Measurements from ENCODE around the gene CA4. TPM values are rescaled to one million over a fixed set of nuclear protein-coding genes. Genes with fewer than 3 reads are reported as not detected.

CA4 gene
- total RNA-seq, 2 donors from 2014 or later, result 0.96 to 4.7 TPM

GRCh38 chr17:60155427-60155814, 5.6 kb downstream of the CA4 start:
- Histone ChIP-seq H3K4me1 (replicated peaks) (no peaks in the 10 kb centered on the region), H3K27me3 (replicated peaks; ENCODE audit: insufficient read depth) (peaks cover 2% of the 10 kb centered on the region), H3K36me3 (no peaks in the 10 kb centered on the region), H3K9me3 (no peaks in the 10 kb centered on the region), H3K27ac (peak overlapping the region in 1 of 2 donors; percentile 3), H3K4me3 (no peak overlapping the region)
- DNase-seq (ENCODE audit: low spot score), result no peak
- 66% methylated on average over 3 of the region's 3 CpGs for WGBS
- TF ChIP-seq CTCF (IDR thresholded peaks at IDR 0.05), result no peak
- intact Hi-C loops (cut with DNase I), result no loop called here

- Histone ChIP-seq H3K4me1 (replicated peaks) (no peaks in the 10 kb centered on the region), H3K36me3 (no peaks in the 10 kb centered on the region), H3K9me3 (no peaks in the 10 kb centered on the region), H3K4me3 (no peak overlapping the region), H3K27ac (no peak overlapping the region), H3K27me3 (replicated peaks; ENCODE audit: insufficient read depth) (peaks cover 2% of the 10 kb centered on the region)
- intact Hi-C loops (cut with DNase I), result no loop called here
- WGBS, result 73% methylated on average over 9 of the region's 9 CpGs
- DNase-seq (ENCODE audit: low spot score), result no peak
- TF ChIP-seq POLR2A (IDR thresholded peaks at IDR 0.05) (no peak), POLR2AphosphoS5 (IDR thresholded peaks at IDR 0.05) (no peak), CTCF (IDR thresholded peaks at IDR 0.05) (no peak)
Measured at GRCh38 chr17:60155815-60156214, 6.0 kb downstream of the CA4 start.

- H3K4me1 ChIP-seq (replicated peaks), result no peaks in the 10 kb centered on the region
- no peaks in the 10 kb centered on the region for H3K36me3 ChIP-seq
- TF ChIP-seq POLR2A (IDR thresholded peaks at IDR 0.05), result no peak
- no peak for TF ChIP-seq CTCF (IDR thresholded peaks at IDR 0.05)
- TF ChIP-seq POLR2AphosphoS5 (IDR thresholded peaks at IDR 0.05), result no peak
- no peak overlapping the region for H3K4me3 ChIP-seq
- H3K27ac ChIP-seq, result no peak overlapping the region
- WGBS, result 92% methylated on average over 8 of the region's 8 CpGs
- DNase-seq (ENCODE audit: low spot score), result no peak
- intact Hi-C loops (cut with DNase I), result no loop called here
- H3K27me3 ChIP-seq (replicated peaks; ENCODE audit: insufficient read depth), result peaks cover 2% of the 10 kb centered on the region
- H3K9me3 ChIP-seq, result no peaks in the 10 kb centered on the region
Measured at GRCh38 chr17:60156746-60157145, 7.0 kb downstream of the CA4 start.

- TF ChIP-seq POLR2A (IDR thresholded peaks at IDR 0.05) (no peak), POLR2AphosphoS5 (IDR thresholded peaks at IDR 0.05) (no peak)
- intact Hi-C loops (cut with DNase I), result no loop called here
Measured at GRCh38 chr17:60157487-60158040, 7.8 kb downstream of the CA4 start.

GRCh38 chr17:60158751-60159478, 9.1 kb downstream of the CA4 start:
- no peak for DNase-seq (ENCODE audit: low spot score)
- 59% methylated on average over 19 of the region's 19 CpGs for WGBS
- Histone ChIP-seq H3K9me3 (no peaks in the 10 kb centered on the region), H3K4me1 (replicated peaks) (no peaks in the 10 kb centered on the region), H3K27me3 (replicated peaks; ENCODE audit: insufficient read depth) (peaks cover 2% of the 10 kb centered on the region), H3K36me3 (no peaks in the 10 kb centered on the region), H3K4me3 (no peak overlapping the region), H3K27ac (no peak overlapping the region)
- TF ChIP-seq CTCF (IDR thresholded peaks at IDR 0.05) (no peak), POLR2AphosphoS5 (IDR thresholded peaks at IDR 0.05) (no peak), POLR2A (IDR thresholded peaks at IDR 0.05) (no peak)
- intact Hi-C loops (cut with DNase I), result no loop called here

More at GRCh38 chr17:60157487-60158040, 7.8 kb downstream of the CA4 start:
- peaks cover 2% of the 10 kb centered on the region for H3K27me3 ChIP-seq (replicated peaks; ENCODE audit: insufficient read depth)
- no peak overlapping the region for H3K4me3 ChIP-seq
- no peaks in the 10 kb centered on the region for H3K36me3 ChIP-seq
- no peaks in the 10 kb centered on the region for H3K9me3 ChIP-seq
- DNase-seq (ENCODE audit: low spot score), result no peak
- WGBS, result 76% methylated on average over 18 of the region's 18 CpGs
- H3K27ac ChIP-seq, result no peak overlapping the region
- no peaks in the 10 kb centered on the region for H3K4me1 ChIP-seq (replicated peaks)

Data from prostate gland (tissue), 2 donors.